ENCODE measurements around the gene DCAF11.

The DCAF11 gene

DNA sequence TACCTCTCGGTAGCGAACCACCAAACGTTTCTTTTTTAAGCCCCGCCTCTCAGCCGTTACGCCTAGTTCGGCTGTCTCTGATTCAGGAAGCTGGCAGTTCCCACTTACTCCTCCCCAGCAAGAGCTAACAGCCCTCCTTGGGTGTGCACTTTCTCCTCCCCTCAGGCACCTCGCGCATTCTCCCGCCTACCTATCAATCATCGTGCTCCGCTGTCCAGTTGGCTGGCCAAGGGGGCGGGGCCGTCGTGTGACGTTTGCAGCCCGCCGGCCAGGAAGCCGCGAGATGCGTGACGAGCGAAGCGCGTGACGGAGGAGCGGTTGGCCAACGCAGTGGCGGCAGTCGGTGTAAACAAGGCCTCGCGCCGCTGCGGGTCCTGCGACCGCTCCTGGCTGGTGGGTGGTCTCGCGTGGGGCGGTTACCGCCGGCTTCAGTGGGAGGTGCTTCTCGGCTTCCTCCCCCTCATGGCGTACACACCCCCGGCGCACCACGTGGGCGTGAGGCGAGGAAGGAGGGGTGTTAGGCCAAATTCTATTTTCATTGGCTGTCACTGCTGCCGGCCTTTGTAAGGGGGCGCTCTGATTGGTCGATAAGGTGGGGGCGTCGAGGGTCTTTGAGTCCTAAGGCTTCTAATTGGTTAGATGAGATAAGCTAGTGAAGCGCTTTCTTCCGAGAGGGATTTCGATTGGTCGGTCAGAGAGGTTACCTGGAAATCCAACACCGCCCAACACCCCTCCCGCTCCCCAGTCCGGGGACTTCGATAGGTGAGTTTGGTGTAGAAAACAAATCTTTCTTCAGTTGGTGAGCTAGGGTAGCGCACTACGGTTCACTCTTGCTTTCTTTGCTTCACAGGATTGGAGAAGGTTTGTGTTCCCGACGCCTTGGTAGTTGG, at the start of gene DCAF11, which contains the start of gene NRL:
TSS of gene DCAF11 (plus strand) at position 246 of the 890 bp plus-strand sequence. CDS start 818 bp downstream, outside the sequence.
TSS of gene NRL (minus strand) at position 418 of the 890 bp plus-strand sequence. CDS start 32,101 bp downstream, outside the sequence.
- TF ChIP-seq, protein P1, sequence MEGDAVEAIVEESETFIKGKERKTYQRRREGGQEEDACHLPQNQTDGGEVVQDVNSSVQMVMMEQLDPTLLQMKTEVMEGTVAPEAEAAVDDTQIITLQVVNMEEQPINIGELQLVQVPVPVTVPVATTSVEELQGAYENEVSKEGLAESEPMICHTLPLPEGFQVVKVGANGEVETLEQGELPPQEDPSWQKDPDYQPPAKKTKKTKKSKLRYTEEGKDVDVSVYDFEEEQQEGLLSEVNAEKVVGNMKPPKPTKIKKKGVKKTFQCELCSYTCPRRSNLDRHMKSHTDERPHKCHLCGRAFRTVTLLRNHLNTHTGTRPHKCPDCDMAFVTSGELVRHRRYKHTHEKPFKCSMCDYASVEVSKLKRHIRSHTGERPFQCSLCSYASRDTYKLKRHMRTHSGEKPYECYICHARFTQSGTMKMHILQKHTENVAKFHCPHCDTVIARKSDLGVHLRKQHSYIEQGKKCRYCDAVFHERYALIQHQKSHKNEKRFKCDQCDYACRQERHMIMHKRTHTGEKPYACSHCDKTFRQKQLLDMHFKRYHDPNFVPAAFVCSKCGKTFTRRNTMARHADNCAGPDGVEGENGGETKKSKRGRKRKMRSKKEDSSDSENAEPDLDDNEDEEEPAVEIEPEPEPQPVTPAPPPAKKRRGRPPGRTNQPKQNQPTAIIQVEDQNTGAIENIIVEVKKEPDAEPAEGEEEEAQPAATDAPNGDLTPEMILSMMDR (conservative IDR thresholded peaks at IDR 0.05; ENCODE audit: control insufficient read depth, insufficient read depth, low read depth, low read length) = no peak
- H3K4me3 ChIP-seq (ENCODE audit: control insufficient read depth, low read depth, low read length) = peak within 1 kb of the TSS; percentile 89
- DNase-seq (ENCODE audit: low read depth) = peak; percentile 100

DNA sequence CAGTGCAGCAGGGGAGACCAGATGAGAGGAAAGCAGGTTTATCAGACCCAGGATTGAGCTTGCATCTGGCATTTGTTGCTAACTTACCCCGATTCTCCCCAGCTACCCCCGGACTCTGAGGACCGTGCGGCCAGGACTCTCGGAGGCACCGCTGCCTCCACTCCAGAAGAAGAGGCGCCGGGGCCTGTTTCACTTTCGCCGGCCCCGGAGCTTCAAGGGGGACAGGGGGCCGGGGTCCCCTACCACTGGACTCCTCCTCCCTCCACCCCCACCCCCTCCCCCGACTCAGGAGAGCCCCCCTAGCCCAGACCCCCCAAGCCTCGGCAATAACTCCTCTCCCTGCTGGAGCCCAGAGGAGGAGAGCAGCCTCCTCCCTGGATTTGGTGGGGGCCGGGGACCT, 49.7 kb upstream of the DCAF11 start:
- TF ChIP-seq, protein P1 (conservative IDR thresholded peaks at IDR 0.05; ENCODE audit: control insufficient read depth, insufficient read depth, low read depth, low read length) = no peak
- no peak overlapping the region for H3K4me3 ChIP-seq (ENCODE audit: control insufficient read depth, low read depth, low read length)
- no peak for DNase-seq (ENCODE audit: low read depth)

DNA sequence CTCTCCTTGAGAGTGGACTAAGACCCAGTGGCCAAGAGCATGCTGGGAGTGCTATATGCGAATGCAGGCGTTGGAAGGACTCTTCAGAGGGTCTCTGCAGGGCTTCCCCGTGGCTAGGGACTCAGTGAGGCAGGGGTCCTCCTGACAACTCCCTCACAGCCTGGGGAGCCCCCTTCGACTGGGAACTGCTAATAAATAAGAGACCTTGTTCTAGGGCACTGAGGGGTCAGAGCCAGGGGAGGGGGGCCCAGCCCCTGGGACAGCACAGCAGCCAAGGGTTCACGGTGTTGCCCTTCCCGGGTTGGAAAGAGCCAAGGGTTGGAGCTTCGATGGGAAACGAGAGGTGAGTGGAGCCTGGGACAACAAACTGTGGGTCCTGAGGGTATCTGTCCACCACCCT, 49.2 kb upstream of the DCAF11 start:
- DNase-seq (ENCODE audit: low read depth) = no peak
- H3K4me3 ChIP-seq (ENCODE audit: control insufficient read depth, low read depth, low read length) = no peak overlapping the region
- TF ChIP-seq, protein P1 (conservative IDR thresholded peaks at IDR 0.05; ENCODE audit: control insufficient read depth, insufficient read depth, low read depth, low read length) = no peak

DNA sequence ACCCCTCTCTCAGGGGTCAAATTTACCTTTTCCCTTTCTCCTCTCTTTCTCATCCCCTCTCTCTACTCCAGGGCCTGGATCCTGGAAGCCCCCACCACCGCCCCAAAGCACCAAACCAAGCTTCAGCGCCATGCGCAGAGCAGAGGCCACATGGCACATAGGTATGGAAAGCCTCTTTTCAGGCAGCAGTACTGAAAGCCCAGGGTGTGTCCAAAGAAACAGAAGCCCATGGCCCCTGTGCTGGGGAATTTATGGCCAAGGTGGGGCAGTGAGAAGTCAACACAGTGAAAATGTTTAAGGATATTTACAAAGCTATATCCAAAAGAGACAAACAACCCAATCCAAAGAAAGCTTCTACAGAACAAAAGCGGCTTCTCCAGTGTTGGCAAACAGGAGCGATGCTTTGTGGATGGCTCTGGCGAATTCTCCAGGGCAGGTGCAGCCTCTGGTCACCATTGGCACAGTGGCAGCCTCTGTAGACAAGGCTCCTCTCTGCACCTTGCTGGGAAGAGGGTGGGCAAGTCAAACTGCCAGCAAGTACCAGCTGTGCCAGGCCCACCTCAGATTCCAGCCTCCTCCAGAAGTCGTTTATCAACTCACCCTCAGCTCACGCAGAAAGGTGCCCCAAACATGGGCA, 48.0 kb upstream of the DCAF11 start:
- H3K4me3 ChIP-seq (ENCODE audit: control insufficient read depth, low read depth, low read length) = no peak overlapping the region
- TF ChIP-seq, protein P1 (conservative IDR thresholded peaks at IDR 0.05; ENCODE audit: control insufficient read depth, insufficient read depth, low read depth, low read length) = no peak
- DNase-seq (ENCODE audit: low read depth) = no peak

DNA sequence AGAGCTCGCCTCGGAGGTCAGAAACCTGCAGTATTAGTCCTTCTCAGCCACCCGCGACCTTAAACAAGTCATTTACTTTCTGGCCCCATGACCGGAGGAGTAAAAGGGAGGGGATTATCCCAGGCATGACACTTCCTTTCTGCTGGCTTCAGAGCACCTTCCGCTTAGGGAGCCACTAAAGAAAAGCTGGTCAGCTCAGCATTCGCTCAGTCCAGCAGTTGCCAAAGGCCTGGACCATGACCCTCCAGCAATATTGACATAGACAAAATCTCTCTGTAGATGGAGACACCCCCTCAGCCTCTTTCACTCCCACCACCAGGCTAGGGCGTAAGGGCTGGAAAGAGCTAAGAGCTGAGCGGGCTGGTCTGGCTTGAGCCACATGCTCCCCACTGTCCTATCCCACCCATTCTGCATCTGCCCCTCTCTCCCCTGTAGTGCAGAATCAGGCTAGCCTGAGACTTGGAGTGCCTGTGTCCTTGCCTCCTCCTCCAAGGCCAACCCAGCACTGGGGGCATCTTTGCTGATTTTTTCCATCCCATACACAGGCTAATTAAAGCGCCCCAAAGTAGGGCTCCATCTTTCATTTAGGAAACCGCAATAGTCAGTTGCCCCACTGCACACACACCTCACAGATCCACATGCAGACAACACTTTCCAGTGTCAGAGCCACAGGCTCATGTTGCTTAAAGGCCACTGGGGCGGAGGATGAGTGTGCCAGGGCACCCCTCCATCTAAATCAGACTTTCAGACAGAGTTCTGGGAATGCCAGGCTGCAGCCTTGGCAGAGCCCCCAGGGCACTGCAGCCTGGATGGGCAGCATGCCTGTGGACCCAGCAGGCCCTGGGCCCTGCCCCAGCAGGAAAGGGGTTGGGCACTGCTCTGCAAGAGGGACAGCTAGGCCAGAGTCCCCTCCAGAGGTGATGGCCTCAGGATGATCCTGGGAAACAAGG, 47.2 kb upstream of the DCAF11 start:
- H3K4me3 ChIP-seq (ENCODE audit: control insufficient read depth, low read depth, low read length) = no peak overlapping the region
- no peak for DNase-seq (ENCODE audit: low read depth)
- TF ChIP-seq, protein P1 (conservative IDR thresholded peaks at IDR 0.05; ENCODE audit: control insufficient read depth, insufficient read depth, low read depth, low read length) = no peak

All from fibroblast of mammary gland (primary cell).